ENCODE data around the gene IL12RB2. TPM values are rescaled to one million over a fixed set of nuclear protein-coding genes. Genes with fewer than 3 reads are reported as not detected.
"Not testable (repeated sequence)": the region's sequence is repeated elsewhere in the genome, so short reads cannot be mapped to it uniquely, and the experiment has no call there.

The IL12RB2 gene
- total and polyA plus RNA-seq, 3 experiments from 2014 or later: 6.8 to 35.1 (median 32.8) TPM

GRCh38 chr1:67393737-67394136 is 86.1 kb downstream of the IL12RB2 start:
- Histone ChIP-seq H3K4me3 (ENCODE audit: low read length) (no peak overlapping the region), H3K9me3 (ENCODE audit: low read length) (no peaks in the 10 kb centered on the region), H3K27me3 (ENCODE audit: insufficient read depth, low read length, poor library complexity, severe bottlenecking) (no peaks in the 10 kb centered on the region), H3K27ac (ENCODE audit: low read depth, low read length) (no peak overlapping the region), H3K4me1 (ENCODE audit: insufficient read depth, low read length) (no peaks in the 10 kb centered on the region), H3K36me3 (ENCODE audit: insufficient read depth, low read length) (no peaks in the 10 kb centered on the region)
- ChIA-PET CTCF (no interaction called here), POLR2A (no interaction called here)
- no peaks in the 10 kb centered on the region for H3K27me3 Mint-ChIP-seq
- peak overlapping the region in 3 of 8 donors; percentile 12 to 60 (median 32) for H3K27ac Mint-ChIP-seq
- no peaks in the 10 kb centered on the region for H3K4me1 Mint-ChIP-seq
- peaks cover 12 to 27% (median 22%) of the 10 kb centered on the region in 3 donors for H3K36me3 Mint-ChIP-seq
- no peak for DNase-seq
- H3K9me3 Mint-ChIP-seq: no peaks in the 10 kb centered on the region
- no peak overlapping the region for H3K4me3 Mint-ChIP-seq

DNA sequence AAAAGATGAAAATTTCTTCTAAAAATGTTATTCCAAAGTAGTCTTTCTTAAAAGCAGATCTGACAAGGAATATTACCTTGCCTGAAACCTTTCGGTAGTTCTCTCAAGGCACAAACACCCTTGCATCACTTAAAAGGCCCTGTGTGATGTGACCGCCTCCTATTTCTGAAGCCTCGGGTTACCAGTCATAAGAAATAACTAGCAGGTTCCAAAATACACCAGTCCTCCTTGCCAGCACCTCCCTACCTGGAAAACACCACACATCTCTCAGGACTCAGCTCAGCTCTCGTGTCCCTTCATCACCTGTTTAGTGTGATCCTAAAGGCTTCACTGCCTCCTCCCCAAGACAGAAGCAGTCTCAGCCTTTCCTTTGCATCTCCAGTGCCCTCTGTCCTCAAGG is 86.9 kb downstream of the IL12RB2 start:
- Mint-ChIP-seq H3K36me3 (peaks cover 12 to 25% (median 22%) of the 10 kb centered on the region in 3 donors), H3K4me1 (no peaks in the 10 kb centered on the region), H3K27me3 (no peaks in the 10 kb centered on the region), H3K4me3 (no peak overlapping the region), H3K27ac (no peak overlapping the region), H3K9me3 (no peaks in the 10 kb centered on the region)
- Histone ChIP-seq H3K27me3 (ENCODE audit: insufficient read depth, low read length, poor library complexity, severe bottlenecking) (no peaks in the 10 kb centered on the region), H3K27ac (ENCODE audit: low read depth, low read length) (no peak overlapping the region), H3K9me3 (ENCODE audit: low read length) (no peaks in the 10 kb centered on the region), H3K4me1 (ENCODE audit: insufficient read depth, low read length) (no peaks in the 10 kb centered on the region), H3K36me3 (ENCODE audit: insufficient read depth, low read length) (no peaks in the 10 kb centered on the region), H3K4me3 (ENCODE audit: low read length) (no peak overlapping the region)
- ChIA-PET POLR2A (no interaction called here), CTCF (no interaction called here)
- DNase-seq: no peak

- ChIA-PET CTCF (no interaction called here), POLR2A (no interaction called here)
- Histone ChIP-seq H3K27me3 (ENCODE audit: insufficient read depth, low read length, poor library complexity, severe bottlenecking) (no peaks in the 10 kb centered on the region), H3K9me3 (ENCODE audit: low read length) (no peaks in the 10 kb centered on the region), H3K4me1 (ENCODE audit: insufficient read depth, low read length) (no peaks in the 10 kb centered on the region), H3K27ac (ENCODE audit: low read depth, low read length) (no peak overlapping the region), H3K36me3 (ENCODE audit: insufficient read depth, low read length) (no peaks in the 10 kb centered on the region), H3K4me3 (ENCODE audit: low read length) (no peak overlapping the region)
- peaks cover 0 to 4% (median 0%) of the 10 kb centered on the region in 3 donors for H3K4me1 Mint-ChIP-seq
- H3K36me3 Mint-ChIP-seq: peaks cover 2 to 11% (median 7%) of the 10 kb centered on the region in 3 donors
- DNase-seq: no peak
- H3K27ac Mint-ChIP-seq: no peak overlapping the region
- no peak overlapping the region for H3K4me3 Mint-ChIP-seq
- peaks cover 0 to 1% of the 10 kb centered on the region in 2 donors for H3K27me3 Mint-ChIP-seq
- H3K9me3 Mint-ChIP-seq: no peaks in the 10 kb centered on the region
Observed at GRCh38 chr1:67399199-67399993, 91.7 kb downstream of the IL12RB2 start.

DNA sequence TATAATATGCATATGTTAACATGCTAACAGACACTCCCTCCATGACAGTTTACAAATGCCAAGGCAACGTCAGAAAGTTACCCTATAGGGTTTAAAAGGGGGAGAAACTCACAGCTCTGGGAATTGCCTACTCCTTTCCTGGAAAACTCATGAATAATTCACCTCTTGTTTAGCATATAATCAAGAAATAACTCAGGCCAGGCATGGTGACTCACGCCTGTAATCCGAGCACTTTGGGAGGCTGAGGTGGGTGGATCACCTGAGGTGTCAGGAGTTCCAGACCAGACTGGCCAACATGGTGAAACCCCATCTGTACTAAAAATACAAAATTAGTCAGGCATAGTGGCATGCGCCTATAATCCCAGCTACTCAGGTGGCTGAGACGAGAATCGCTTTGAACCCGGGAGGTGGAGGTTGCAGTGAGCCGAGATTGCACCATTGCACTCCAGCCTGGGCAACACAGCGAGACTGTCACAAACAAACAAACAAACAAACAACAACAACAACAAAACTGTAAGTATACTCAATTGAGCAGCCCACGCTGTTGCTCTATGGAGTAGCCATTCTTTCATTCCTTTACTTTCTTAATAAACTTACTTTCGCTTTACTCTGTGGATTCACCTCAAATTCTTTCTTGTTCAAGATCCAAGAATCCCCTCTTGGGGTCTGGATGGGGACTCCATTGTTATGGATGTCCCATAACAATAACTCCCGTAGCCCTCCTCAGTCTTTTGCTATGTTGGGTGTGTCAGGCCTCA is 92.5 kb downstream of the IL12RB2 start:
- POLR2A ChIA-PET: not testable (repeated sequence)

GRCh38 chr1:67401443-67401842 is 93.8 kb downstream of the IL12RB2 start:
- no peaks in the 10 kb centered on the region for H3K27me3 ChIP-seq (ENCODE audit: insufficient read depth, low read length, poor library complexity, severe bottlenecking)
- no peak overlapping the region for H3K4me3 ChIP-seq (ENCODE audit: low read length)
- H3K36me3 Mint-ChIP-seq: peaks cover 2 to 7% (median 6%) of the 10 kb centered on the region in 3 donors
- ChIA-PET POLR2A (no interaction called here), CTCF (no interaction called here)
- peaks cover 0 to 1% of the 10 kb centered on the region in 2 donors for H3K27me3 Mint-ChIP-seq
- no peak overlapping the region for H3K4me3 Mint-ChIP-seq
- no peaks in the 10 kb centered on the region for H3K9me3 ChIP-seq (ENCODE audit: low read length)
- no peaks in the 10 kb centered on the region for H3K9me3 Mint-ChIP-seq
- DNase-seq: no peak
- peaks cover 0 to 6% (median 0%) of the 10 kb centered on the region in 3 donors for H3K4me1 Mint-ChIP-seq
- H3K4me1 ChIP-seq (ENCODE audit: insufficient read depth, low read length): no peaks in the 10 kb centered on the region
- no peaks in the 10 kb centered on the region for H3K36me3 ChIP-seq (ENCODE audit: insufficient read depth, low read length)
- peak overlapping the region in 1 of 8 donors; percentile 82 for H3K27ac Mint-ChIP-seq
- no peak overlapping the region for H3K27ac ChIP-seq (ENCODE audit: low read depth, low read length)

More for the DNA sequence above, 92.5 kb downstream of the IL12RB2 start:
- H3K4me1 ChIP-seq (ENCODE audit: insufficient read depth, low read length); H3K27me3 ChIP-seq (ENCODE audit: insufficient read depth, low read length, poor library complexity, severe bottlenecking); H3K27ac ChIP-seq (ENCODE audit: low read depth, low read length); H3K4me1 Mint-ChIP-seq; H3K4me3 Mint-ChIP-seq; H3K4me3 ChIP-seq (ENCODE audit: low read length); H3K27me3 Mint-ChIP-seq; H3K36me3 ChIP-seq (ENCODE audit: insufficient read depth, low read length); H3K9me3 Mint-ChIP-seq; DNase-seq; H3K9me3 ChIP-seq (ENCODE audit: low read length): not testable (repeated sequence)
- Mint-ChIP-seq H3K27ac (peak overlapping the region in 1 of 8 donors; percentile 14), H3K36me3 (peaks cover 2 to 11% (median 7%) of the 10 kb centered on the region in 3 donors)
- CTCF ChIA-PET: interaction anchor here (0.6 kb wide), 1 partner anchor 22 kb away, joined by 3 read pairs; no protein-coding TSS in a partner anchor

GRCh38 chr1:67404212-67404620 is 96.5 kb downstream of the IL12RB2 start:
- Mint-ChIP-seq H3K4me3 (no peak overlapping the region), H3K9me3 (no peaks in the 10 kb centered on the region), H3K27me3 (peaks cover 0 to 1% of the 10 kb centered on the region in 2 donors), H3K27ac (peak overlapping the region in 3 of 8 donors; percentile 64 to 74 (median 68)), H3K4me1 (peaks cover 6 to 9% (median 8%) of the 10 kb centered on the region in 3 donors), H3K36me3 (peaks cover 0 to 6% (median under 1%) of the 10 kb centered on the region in 3 donors)
- CTCF ChIA-PET: no interaction called here
- POLR2A ChIA-PET: no interaction called here
- Histone ChIP-seq H3K9me3 (ENCODE audit: low read length) (no peaks in the 10 kb centered on the region), H3K4me1 (ENCODE audit: insufficient read depth, low read length) (no peaks in the 10 kb centered on the region), H3K27ac (ENCODE audit: low read depth, low read length) (no peak overlapping the region), H3K36me3 (ENCODE audit: insufficient read depth, low read length) (no peaks in the 10 kb centered on the region), H3K4me3 (ENCODE audit: low read length) (no peak overlapping the region), H3K27me3 (ENCODE audit: insufficient read depth, low read length, poor library complexity, severe bottlenecking) (no peaks in the 10 kb centered on the region)
- no peak for DNase-seq

- Mint-ChIP-seq H3K27me3 (peaks cover 0 to 1% of the 10 kb centered on the region in 2 donors), H3K4me3 (no peak overlapping the region), H3K9me3 (no peaks in the 10 kb centered on the region), H3K36me3 (peaks cover 0 to 20% (median 6%) of the 10 kb centered on the region in 3 donors), H3K27ac (peak overlapping the region in 6 of 8 donors; percentile 33 to 72 (median 51)), H3K4me1 (peaks cover 12 to 16% (median 15%) of the 10 kb centered on the region in 3 donors)
- no peaks in the 10 kb centered on the region for H3K36me3 ChIP-seq (ENCODE audit: insufficient read depth, low read length)
- no peak overlapping the region for H3K4me3 ChIP-seq (ENCODE audit: low read length)
- H3K27ac ChIP-seq (ENCODE audit: low read depth, low read length): no peak overlapping the region
- no peaks in the 10 kb centered on the region for H3K27me3 ChIP-seq (ENCODE audit: insufficient read depth, low read length, poor library complexity, severe bottlenecking)
- H3K4me1 ChIP-seq (ENCODE audit: insufficient read depth, low read length): no peaks in the 10 kb centered on the region
- H3K9me3 ChIP-seq (ENCODE audit: low read length): no peaks in the 10 kb centered on the region
- POLR2A ChIA-PET: no interaction called here
- CTCF ChIA-PET: no interaction called here
- no peak for DNase-seq
Observed at GRCh38 chr1:67405473-67406245, 98.0 kb downstream of the IL12RB2 start.

All from CD8-positive, alpha-beta memory T cell (primary cell).